ENCODE data around the gene KIF26B.
A peak's percentile ranks its signal among the peaks of the same experiment; 100 is the strongest.

Gene KIF26B

DNA sequence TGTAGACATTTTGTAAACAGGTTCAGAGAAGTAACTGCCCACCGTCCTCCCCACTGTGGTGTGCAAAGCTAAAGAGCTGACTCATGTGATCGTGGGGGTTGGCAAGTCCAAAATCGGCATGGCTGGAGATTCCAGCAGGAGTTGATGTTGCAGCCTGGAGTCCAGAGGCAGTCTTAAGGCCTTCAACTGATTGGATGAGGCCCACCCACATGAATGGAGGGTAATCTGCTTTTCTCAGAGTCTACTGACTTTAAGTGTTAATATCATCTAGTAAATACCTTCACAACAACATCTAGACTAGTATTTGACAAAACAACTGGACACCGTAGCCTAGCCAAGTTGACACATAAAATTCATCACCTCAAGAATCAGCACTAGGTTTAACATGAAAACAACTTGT is 281.6 kb downstream of the KIF26B start:
- H3K4me3 ChIP-seq (ENCODE audit: low read depth, low read length): no peak overlapping the region
- TF ChIP-seq, protein P1, sequence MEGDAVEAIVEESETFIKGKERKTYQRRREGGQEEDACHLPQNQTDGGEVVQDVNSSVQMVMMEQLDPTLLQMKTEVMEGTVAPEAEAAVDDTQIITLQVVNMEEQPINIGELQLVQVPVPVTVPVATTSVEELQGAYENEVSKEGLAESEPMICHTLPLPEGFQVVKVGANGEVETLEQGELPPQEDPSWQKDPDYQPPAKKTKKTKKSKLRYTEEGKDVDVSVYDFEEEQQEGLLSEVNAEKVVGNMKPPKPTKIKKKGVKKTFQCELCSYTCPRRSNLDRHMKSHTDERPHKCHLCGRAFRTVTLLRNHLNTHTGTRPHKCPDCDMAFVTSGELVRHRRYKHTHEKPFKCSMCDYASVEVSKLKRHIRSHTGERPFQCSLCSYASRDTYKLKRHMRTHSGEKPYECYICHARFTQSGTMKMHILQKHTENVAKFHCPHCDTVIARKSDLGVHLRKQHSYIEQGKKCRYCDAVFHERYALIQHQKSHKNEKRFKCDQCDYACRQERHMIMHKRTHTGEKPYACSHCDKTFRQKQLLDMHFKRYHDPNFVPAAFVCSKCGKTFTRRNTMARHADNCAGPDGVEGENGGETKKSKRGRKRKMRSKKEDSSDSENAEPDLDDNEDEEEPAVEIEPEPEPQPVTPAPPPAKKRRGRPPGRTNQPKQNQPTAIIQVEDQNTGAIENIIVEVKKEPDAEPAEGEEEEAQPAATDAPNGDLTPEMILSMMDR (IDR thresholded peaks at IDR 0.05; ENCODE audit: control insufficient read depth, extremely low read depth, insufficient read depth): no peak
- DNase-seq (ENCODE audit: low read depth): no peak

DNA sequence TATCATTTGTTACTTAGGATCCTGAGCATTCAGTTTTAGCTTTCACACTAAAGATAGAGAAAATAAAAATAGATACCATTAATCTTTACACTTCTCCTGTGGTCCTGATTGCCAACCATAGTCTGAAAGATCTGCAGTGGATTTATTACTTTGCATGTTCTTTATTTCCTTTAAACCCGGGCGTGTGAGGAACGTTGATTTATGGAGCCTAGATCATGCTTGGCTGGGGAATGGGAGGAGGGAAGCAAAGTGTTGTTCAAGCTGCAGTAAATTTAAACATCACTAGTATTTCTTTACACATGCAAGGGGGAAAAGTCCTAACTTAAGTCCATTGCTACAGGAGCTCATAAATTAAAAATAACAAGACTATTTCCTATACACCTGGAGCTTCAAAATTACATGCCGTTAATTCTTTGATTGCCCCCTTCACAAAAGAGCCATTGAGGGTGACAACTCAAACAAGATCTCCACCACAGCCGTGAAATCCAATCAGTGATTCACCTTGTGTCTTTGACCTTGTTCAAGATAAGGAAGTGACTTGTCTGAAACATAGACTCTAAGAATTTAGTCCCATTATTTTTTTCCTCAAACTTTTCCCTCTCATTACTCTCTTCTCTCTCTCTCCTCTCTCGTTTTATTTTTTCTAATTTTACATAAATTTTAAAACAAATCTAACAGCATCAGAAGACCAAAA is 282.7 kb downstream of the KIF26B start:
- no peak overlapping the region for H3K4me3 ChIP-seq (ENCODE audit: low read depth, low read length)
- TF ChIP-seq, protein P1 (IDR thresholded peaks at IDR 0.05; ENCODE audit: control insufficient read depth, extremely low read depth, insufficient read depth): no peak
- no peak for DNase-seq (ENCODE audit: low read depth)

DNA sequence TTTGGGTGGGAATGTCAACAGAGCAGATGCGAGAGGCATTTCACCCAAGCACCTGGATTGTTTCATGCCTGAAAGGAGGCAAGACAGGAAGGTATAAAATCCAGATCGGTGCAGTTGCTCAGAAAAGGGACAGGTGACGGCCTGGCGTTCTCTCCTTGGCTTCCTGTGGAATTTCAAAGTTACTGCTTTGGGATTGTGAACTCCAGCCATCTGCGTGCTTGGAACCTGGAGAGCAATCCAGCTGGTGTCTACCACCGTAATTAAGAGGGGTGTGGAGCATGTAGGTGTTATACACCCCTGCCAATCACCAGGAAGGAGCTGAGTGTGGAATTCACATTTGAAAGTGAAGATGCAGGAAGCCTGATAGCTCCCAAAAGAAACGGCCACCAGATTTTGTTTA is 286.1 kb downstream of the KIF26B start:
- H3K4me3 ChIP-seq (ENCODE audit: low read depth, low read length): no peak overlapping the region
- TF ChIP-seq, protein P1 (IDR thresholded peaks at IDR 0.05; ENCODE audit: control insufficient read depth, extremely low read depth, insufficient read depth): no peak
- DNase-seq (ENCODE audit: low read depth): no peak

DNA sequence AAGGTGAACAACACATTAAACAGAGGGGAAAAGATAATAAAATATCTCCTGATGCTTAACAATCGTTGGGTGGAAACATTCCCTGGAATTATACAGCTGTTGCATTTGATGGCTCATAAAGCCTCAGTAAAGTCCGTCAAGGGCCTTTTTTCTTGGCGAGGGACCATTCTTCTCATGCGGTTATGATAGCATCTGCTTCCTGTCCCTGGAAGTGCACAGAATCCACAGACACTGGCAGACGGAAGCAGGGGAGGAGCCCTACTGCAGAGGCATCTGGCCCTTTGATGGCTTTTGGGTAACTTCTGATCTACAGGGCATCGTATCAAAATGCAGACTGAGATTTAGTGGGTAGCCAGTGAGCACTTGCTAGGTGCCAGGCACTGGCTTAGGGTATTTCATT is 286.9 kb downstream of the KIF26B start:
- DNase-seq (ENCODE audit: low read depth): peak; percentile 4
- TF ChIP-seq, protein P1 (IDR thresholded peaks at IDR 0.05; ENCODE audit: control insufficient read depth, extremely low read depth, insufficient read depth): no peak

DNA sequence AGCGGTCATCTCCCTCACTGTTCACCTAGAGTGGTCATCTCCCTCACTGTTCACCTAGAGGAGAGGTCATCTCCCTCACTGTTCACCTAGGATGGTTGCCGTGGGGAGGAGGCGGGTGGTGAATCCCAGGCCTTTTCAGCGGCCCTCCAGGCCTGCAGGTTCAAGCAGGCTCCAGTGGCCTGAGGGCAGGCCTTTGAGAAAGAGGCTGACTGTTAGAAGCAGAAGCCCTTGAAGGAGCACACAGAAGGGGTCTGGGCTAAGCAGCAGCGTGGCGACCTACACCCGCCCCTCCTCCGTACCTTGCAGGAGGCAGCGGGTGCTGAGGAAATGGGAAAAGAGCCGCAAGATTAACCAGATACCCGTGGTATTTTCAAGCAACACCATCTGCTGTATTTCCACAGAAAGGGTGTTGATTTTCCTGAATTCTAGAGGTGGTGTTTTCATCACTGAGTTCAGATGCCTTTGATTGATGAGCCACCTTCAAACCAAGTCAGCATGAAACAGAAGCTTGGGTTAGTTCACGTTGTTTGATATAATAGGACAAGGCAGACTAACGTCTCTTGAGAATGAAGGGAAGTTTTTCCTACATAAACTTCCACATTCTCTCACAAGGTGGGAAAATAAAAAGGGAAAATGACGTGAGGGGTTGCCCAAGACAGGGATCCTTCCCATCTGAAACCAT is 289.5 kb downstream of the KIF26B start:
- DNase-seq (ENCODE audit: low read depth): no peak
- no peak overlapping the region for H3K4me3 ChIP-seq (ENCODE audit: low read depth, low read length)
- TF ChIP-seq, protein P1 (IDR thresholded peaks at IDR 0.05; ENCODE audit: control insufficient read depth, extremely low read depth, insufficient read depth): no peak

More for the DNA sequence above, 286.9 kb downstream of the KIF26B start:
- no peak overlapping the region for H3K4me3 ChIP-seq (ENCODE audit: low read depth, low read length)

DNA sequence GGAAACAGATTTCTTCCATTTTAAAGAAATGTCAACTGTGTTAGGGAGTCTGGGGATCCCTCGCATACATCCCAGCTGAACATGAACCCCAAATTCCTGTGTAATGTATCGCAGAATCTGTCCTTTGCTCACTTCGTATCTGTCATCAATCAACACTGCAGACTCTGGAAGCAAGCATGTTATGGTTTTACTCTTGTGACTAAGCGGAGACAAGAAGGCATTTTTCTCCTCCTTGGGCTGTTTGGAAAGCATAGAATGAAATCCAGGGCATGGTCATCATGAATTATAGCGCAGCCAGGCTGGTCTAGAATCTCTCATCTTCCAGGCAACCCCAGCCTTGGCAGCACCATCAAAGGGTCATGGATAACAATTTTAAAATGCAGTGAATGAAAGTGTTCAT is 290.2 kb downstream of the KIF26B start:
- TF ChIP-seq, protein P1 (IDR thresholded peaks at IDR 0.05; ENCODE audit: control insufficient read depth, extremely low read depth, insufficient read depth): no peak
- DNase-seq (ENCODE audit: low read depth): no peak
- no peak overlapping the region for H3K4me3 ChIP-seq (ENCODE audit: low read depth, low read length)

Data from LNCaP clone FGC (cell line).